ENCODE results near the gene GALNT2. TPM values are rescaled to one million over a fixed set of nuclear protein-coding genes. Genes with fewer than 3 reads are reported as not detected.

The GALNT2 gene
- total RNA-seq, 1 donor from 2014 or later: 28.3 TPM

GRCh38 chr1:230144758-230145504, 77.9 kb downstream of the GALNT2 start:
- peak overlapping the region; percentile 43 for H3K27ac ChIP-seq (replicated peaks)
- DNase-seq: no peak
- H3K9me3 ChIP-seq (replicated peaks): no peaks in the 10 kb centered on the region
- no peaks in the 10 kb centered on the region for H3K27me3 ChIP-seq (ENCODE audit: low read depth)
- intact Hi-C loops (cut with micrococcal nuclease): no loop called here
- H3K36me3 ChIP-seq: no peaks in the 10 kb centered on the region
- no peak overlapping the region for H3K4me3 ChIP-seq
- TF ChIP-seq CTCF (IDR thresholded peaks at IDR 0.05; ENCODE audit: borderline replicate concordance): no peak
- peaks cover 82% of the 10 kb centered on the region for H3K4me1 ChIP-seq

- peaks cover 82% of the 10 kb centered on the region for H3K4me1 ChIP-seq
- H3K9me3 ChIP-seq (replicated peaks): no peaks in the 10 kb centered on the region
- no peak for TF ChIP-seq CTCF (IDR thresholded peaks at IDR 0.05; ENCODE audit: borderline replicate concordance)
- H3K4me3 ChIP-seq: no peak overlapping the region
- H3K27ac ChIP-seq (replicated peaks): peak overlapping the region; percentile 43
- no peak for DNase-seq
- intact Hi-C loops (cut with micrococcal nuclease): no loop called here
- H3K27me3 ChIP-seq (ENCODE audit: low read depth): no peaks in the 10 kb centered on the region
- H3K36me3 ChIP-seq: no peaks in the 10 kb centered on the region
Observed at GRCh38 chr1:230145505-230145899, 78.5 kb downstream of the GALNT2 start.

- intact Hi-C loops (cut with micrococcal nuclease): no loop called here
- TF ChIP-seq CTCF (IDR thresholded peaks at IDR 0.05; ENCODE audit: borderline replicate concordance): no peak
- peak overlapping the region; percentile 43 for H3K27ac ChIP-seq (replicated peaks)
- no peak overlapping the region for H3K4me3 ChIP-seq
- no peaks in the 10 kb centered on the region for H3K9me3 ChIP-seq (replicated peaks)
- H3K36me3 ChIP-seq: no peaks in the 10 kb centered on the region
- no peaks in the 10 kb centered on the region for H3K27me3 ChIP-seq (ENCODE audit: low read depth)
- DNase-seq: no peak
- H3K4me1 ChIP-seq: peaks cover 80% of the 10 kb centered on the region
Observed at GRCh38 chr1:230145953-230146476, 79.0 kb downstream of the GALNT2 start.

- Histone ChIP-seq H3K4me1 (peaks cover 75% of the 10 kb centered on the region), H3K4me3 (no peak overlapping the region), H3K9me3 (replicated peaks) (no peaks in the 10 kb centered on the region), H3K27ac (replicated peaks) (peak overlapping the region; percentile 43), H3K27me3 (ENCODE audit: low read depth) (no peaks in the 10 kb centered on the region), H3K36me3 (no peaks in the 10 kb centered on the region)
- DNase-seq: no peak
- no peak for TF ChIP-seq CTCF (IDR thresholded peaks at IDR 0.05; ENCODE audit: borderline replicate concordance)
- intact Hi-C loops (cut with micrococcal nuclease): no loop called here
Observed at GRCh38 chr1:230146709-230147108, 79.7 kb downstream of the GALNT2 start.

GRCh38 chr1:230147253-230148125, 80.5 kb downstream of the GALNT2 start:
- H3K9me3 ChIP-seq (replicated peaks): no peaks in the 10 kb centered on the region
- H3K36me3 ChIP-seq: no peaks in the 10 kb centered on the region
- peaks cover 70% of the 10 kb centered on the region for H3K4me1 ChIP-seq
- no peak for TF ChIP-seq CTCF (IDR thresholded peaks at IDR 0.05; ENCODE audit: borderline replicate concordance)
- no peaks in the 10 kb centered on the region for H3K27me3 ChIP-seq (ENCODE audit: low read depth)
- H3K4me3 ChIP-seq: no peak overlapping the region
- no peak for DNase-seq
- intact Hi-C loops (cut with micrococcal nuclease): no loop called here
- H3K27ac ChIP-seq (replicated peaks): no peak overlapping the region

Measured in left ventricle myocardium inferior (tissue), 1 donor.